H1 (cell line): Measurements from ENCODE around the gene UVSSA. TPM values are rescaled to one million over a fixed set of nuclear protein-coding genes. Genes with fewer than 3 reads are reported as not detected.

Source experiments
- CTCF ChIA-PET: fragments of 300-600 bp; sonication (Branson Sonifier 250); formaldehyde crosslinking; loops from one replicate; lab custom pipeline; 2021; ENCODE audit not compliant: partially characterized antibody; lab: Charles Lee
- POLR2A ChIA-PET: fragments of 300-600 bp; sonication (Branson Sonifier 250); formaldehyde crosslinking; loops from one replicate; lab custom pipeline; 2021; ENCODE audit warnings: inconsistent platforms; ENCODE audit not compliant: partially characterized antibody; lab: Charles Lee
- DNase-seq, 2 experiments: peaks; one replicate each; pipeline versions ENCODE4 v3.0.0 to v3.0.0-alpha.2; 2010 to 2022; ENCODE audit warnings: low spot score in 2 of 2, low read depth in 1 of 2, mixed read lengths in 1 of 2
- FAIRE-seq: peaks from 2 replicates; lab custom pipeline; 2011; peaks lifted over from hg19 to GRCh38; lab: Jason Lieb, UNC
- H2AFZ ChIP-seq: 2 replicates; pipeline ENCODE4 v1.8.1; 2012; ENCODE audit warnings: low read length, inconsistent platforms
- H2AK5ac ChIP-seq: 2 replicates; pipeline ENCODE4 v1.6.1; 2013; ENCODE audit warnings: low read depth, low read length
- H2BK120ac ChIP-seq: replicated peaks from 2 replicates; pipeline ENCODE3; 2013; ENCODE audit warnings: low read depth, low read length, inconsistent platforms
- H2BK12ac ChIP-seq: 2 replicates; pipeline ENCODE4 v1.6.1; 2013; ENCODE audit warnings: low read depth, low read length
- H2BK15ac ChIP-seq: 2 replicates; pipeline ENCODE4 v1.6.1; 2013; ENCODE audit warnings: low read length
- H2BK20ac ChIP-seq: 2 replicates; pipeline ENCODE4 v1.6.1; 2013; ENCODE audit warnings: low read length
- H2BK5ac ChIP-seq: 2 replicates; pipeline ENCODE4 v1.6.1; 2013; ENCODE audit warnings: low read depth, low read length
- H3K14ac ChIP-seq: 2 replicates; pipeline ENCODE4 v1.6.1; 2013; ENCODE audit warnings: inconsistent platforms; ENCODE audit not compliant: insufficient read length
- H3K18ac ChIP-seq: 2 replicates; pipeline ENCODE4 v1.6.1; 2013; ENCODE audit warnings: low read length; ENCODE audit errors: extremely low read depth
- H3K23ac ChIP-seq: 2 replicates; pipeline ENCODE4 v1.6.1; 2013; ENCODE audit warnings: inconsistent platforms; ENCODE audit not compliant: insufficient read length
- H3K23me2 ChIP-seq: 2 replicates; pipeline ENCODE4 v1.6.1; 2013; ENCODE audit warnings: low read depth, low read length
- H3K27ac ChIP-seq: 2 replicates; pipeline ENCODE4 v1.6.1; 2011; ENCODE audit warnings: low read depth, low read length, inconsistent platforms
- H3K27me3 ChIP-seq, 4 experiments: replicated peaks in 1 of 4; 1 replicate in 1 of 4; 2 replicates in 3 of 4; pipeline versions ENCODE4 v1.6.1 to v1.8.1; 2011 to 2013; ENCODE audit warnings: low read length in 3 of 4, mild to moderate bottlenecking in 3 of 4, inconsistent platforms in 2 of 4, mixed read lengths in 2 of 4, moderate library complexity in 1 of 4; ENCODE audit not compliant: control insufficient read depth in 3 of 4, insufficient read depth in 3 of 4; ENCODE audit errors: extremely low read depth in 1 of 4
- H3K36me3 ChIP-seq, 4 experiments: 2 replicates each; pipeline versions ENCODE4 v1.6.1 to v1.8.1; 2011 to 2013; ENCODE audit warnings: mild to moderate bottlenecking in 4 of 4, low read length in 3 of 4, moderate library complexity in 2 of 4, control low read depth in 1 of 4, inconsistent platforms in 1 of 4; ENCODE audit not compliant: insufficient read depth in 4 of 4, control insufficient read depth in 2 of 4
- H3K4ac ChIP-seq: replicated peaks from 2 replicates; pipeline ENCODE3; 2013; ENCODE audit warnings: low read length, low read depth, mixed read lengths, inconsistent platforms; ENCODE audit not compliant: insufficient read length
- H3K4me1 ChIP-seq, 4 experiments: replicated peaks in 1 of 4; 1 replicate in 1 of 4; 2 replicates in 3 of 4; pipeline versions ENCODE4 v1.6.1 to v1.8.1; 2011 to 2013; ENCODE audit warnings: low read length in 3 of 4, inconsistent platforms in 2 of 4, mixed read lengths in 1 of 4; ENCODE audit not compliant: insufficient read depth in 4 of 4, control insufficient read depth in 3 of 4
- H3K4me2 ChIP-seq, 2 experiments: 2 replicates each; pipeline versions ENCODE4 v1.6.1 to v1.8.1; 2011 to 2013; ENCODE audit warnings: low read depth in 2 of 2, low read length in 2 of 2, control low read depth in 1 of 2, inconsistent platforms in 1 of 2, mild to moderate bottlenecking in 1 of 2; ENCODE audit not compliant: insufficient read depth in 1 of 2
- H3K4me3 ChIP-seq, 4 experiments: fragments of 200-600, 300-600 bp in 1 of 4; sonication (generic), shearing (Covaris generic), sonication (Bioruptor Twin) in 1 of 4; 2 replicates each; pipeline versions ENCODE4 v1.5.1 to v1.8.1; 2011 to 2016; ENCODE audit warnings: low read length in 4 of 4, low read depth in 3 of 4, control low read depth in 2 of 4, inconsistent platforms in 2 of 4, mild to moderate bottlenecking in 2 of 4, mixed read lengths in 1 of 4, moderate library complexity in 1 of 4; ENCODE audit not compliant: insufficient read depth in 2 of 4; ENCODE audit errors: extremely low read depth in 1 of 4
- H3K56ac ChIP-seq: replicated peaks from 2 replicates; pipeline ENCODE3; 2013; ENCODE audit warnings: low read depth, mild to moderate bottlenecking, mixed read lengths, low read length, inconsistent platforms; ENCODE audit not compliant: insufficient read length
- H3K79me1 ChIP-seq: 2 replicates; pipeline ENCODE4 v1.6.1; 2013; ENCODE audit warnings: low read depth, low read length, control low read depth
- H3K79me2 ChIP-seq, 2 experiments: 2 replicates each; pipeline versions ENCODE4 v1.6.1 to v1.8.1; 2012 to 2013; ENCODE audit warnings: low read length in 2 of 2, mild to moderate bottlenecking in 2 of 2, inconsistent platforms in 1 of 2; ENCODE audit not compliant: insufficient read depth in 2 of 2, control insufficient read depth in 1 of 2
- H3K9ac ChIP-seq, 4 experiments: replicated peaks in 1 of 4; 1 replicate in 1 of 4; 2 replicates in 3 of 4; pipeline versions ENCODE4 v1.6.1 to v1.8.1; 2011 to 2013; ENCODE audit warnings: low read depth in 3 of 4, low read length in 3 of 4, control low read depth in 2 of 4, mild to moderate bottlenecking in 2 of 4, moderate library complexity in 2 of 4, inconsistent platforms in 1 of 4; ENCODE audit errors: extremely low read depth in 1 of 4
- H3K9me3 ChIP-seq, 2 experiments: 2 replicates each; pipeline versions ENCODE4 v1.6.1 to v1.8.1; 2012 to 2013; ENCODE audit warnings: mild to moderate bottlenecking in 2 of 2, moderate library complexity in 2 of 2, control low read depth in 1 of 2, inconsistent platforms in 1 of 2, low read depth in 1 of 2, low read length in 1 of 2, mixed read lengths in 1 of 2; ENCODE audit not compliant: insufficient read depth in 2 of 2
- H4K20me1 ChIP-seq, 2 experiments: replicated peaks in 1 of 2; 2 replicates each; pipeline versions ENCODE3 to v1.8.1; 2011 to 2013; ENCODE audit warnings: inconsistent platforms in 2 of 2, low read length in 2 of 2, mild to moderate bottlenecking in 1 of 2; ENCODE audit not compliant: insufficient read depth in 2 of 2, control insufficient read depth in 1 of 2
- H4K5ac ChIP-seq: 2 replicates; pipeline ENCODE4 v1.6.1; 2013; ENCODE audit warnings: low read length, low read depth, mixed read lengths, inconsistent platforms; ENCODE audit not compliant: insufficient read length
- H4K8ac ChIP-seq: 2 replicates; pipeline ENCODE4 v1.8.0; 2013; ENCODE audit warnings: mild to moderate bottlenecking, moderate library complexity, low read length, inconsistent platforms; ENCODE audit not compliant: insufficient read depth; ENCODE audit errors: extremely low read depth
- H4K91ac ChIP-seq: replicated peaks from 2 replicates; pipeline ENCODE3; 2013; ENCODE audit warnings: low read length, mixed read lengths, inconsistent platforms; ENCODE audit not compliant: insufficient read length
- BRCA1 ChIP-seq: IDR thresholded peaks from 2 replicates; pipeline ENCODE4 v1.6.1; 2012; ENCODE audit warnings: low read depth, low read length, improper control_type of control experiment
- CHD1 ChIP-seq: IDR thresholded peaks from 2 replicates; pipeline ENCODE4 v1.6.1; 2012; ENCODE audit warnings: low read depth, low read length, improper control_type of control experiment
- MAX ChIP-seq: IDR thresholded peaks from 2 replicates; pipeline ENCODE4 v1.6.1; 2012; ENCODE audit warnings: inconsistent platforms
- SP4 ChIP-seq: IDR thresholded peaks from 2 replicates; pipeline ENCODE4 v1.6.1; 2012; ENCODE audit warnings: low read length, inconsistent platforms
- TAF7 ChIP-seq: optimal IDR thresholded peaks from 2 replicates; pipeline ENCODE3; 2011; ENCODE audit warnings: low read depth, mild to moderate bottlenecking, inconsistent platforms, low read length, moderate library complexity, borderline replicate concordance
- WGBS, 2 experiments: shearing (Covaris generic) in 1 of 2; methylation state at CpG; one replicate each; pipeline versions ENCODE4 v1.1.6 to v1.1.7; 2013 to 2015; ENCODE audit warnings: low lambda C conversion rate in 2 of 2, mixed read lengths in 2 of 2, inconsistent platforms in 1 of 2, low coverage in 1 of 2, missing lambda C conversion rate in 1 of 2; ENCODE audit not compliant: insufficient replicate concordance in 2 of 2, insufficient coverage in 1 of 2, insufficient read length in 1 of 2; ENCODE audit errors: extremely low coverage in 1 of 2, missing lambda C conversion rate in 1 of 2; 5-methylcytosine and 5-hydroxymethylcytosine counted together
- polyA plus RNA-seq, 7 experiments: library from polyadenylated mRNA; depleted of rRNA in 3 of 7; stranded (reverse) in 5 of 7; unstranded in 2 of 7; fragments of >200 nt in 5 of 7; fragments of 200-250 nt in 2 of 7; gene quantifications; 1 replicate in 5 of 7; 2 replicates in 1 of 7; 4 replicates in 1 of 7; pipeline versions ENCODE4 v1.2.1 to v1.2.3, GENCODE V29; 2011 to 2013; ENCODE audit warnings: missing spikeins in 2 of 7, mixed read lengths in 2 of 7
- total RNA-seq: library from RNA; stranded (reverse); fragmentation: NEBNext Ultra II Directional; extraction: Animal tissue kit (Norgen Biotek cat#: 25700); gene quantifications from 2 replicates; pipeline ENCODE4 v1.2.1, GENCODE V29; 2021

Gene UVSSA
- total and polyA plus RNA-seq, 2 of the 8 experiments (the other 6 are each of a cell fraction or from before 2014, with no cell fraction given) = 14.5 to 19.4 TPM

- H3K18ac ChIP-seq = no peak overlapping the region
- H3K23me2 ChIP-seq = no peaks in the 10 kb centered on the region
- TF ChIP-seq MAX (no peak), CHD1 (no peak), BRCA1 (no peak), SP4 (no peak), TAF7 (no peak)
- H3K27me3 ChIP-seq = no peaks in the 10 kb centered on the region
- H3K56ac ChIP-seq = no peak overlapping the region
- no peak overlapping the region for H3K14ac ChIP-seq
- no peak overlapping the region for H2BK5ac ChIP-seq
- no peaks in the 10 kb centered on the region for H3K4me1 ChIP-seq
- 86% methylated on average over 6 of the region's 6 CpGs; no CpG with 5 or more reads in 1 of the 2 experiments for whole genome bisulfite sequencing, 2 experiments
- peaks cover 10 to 25% of the 10 kb centered on the region in 2 experiments for H4K20me1 ChIP-seq
- H2BK12ac ChIP-seq = no peak overlapping the region
- H3K79me1 ChIP-seq = peaks cover 9% of the 10 kb centered on the region
- H3K9me3 ChIP-seq = no peaks in the 10 kb centered on the region
- H3K36me3 ChIP-seq = peaks cover 7 to 50% (median 37%) of the 10 kb centered on the region in 4 experiments
- no peak overlapping the region for H4K91ac ChIP-seq
- H2BK120ac ChIP-seq = no peak overlapping the region
- no peaks in the 10 kb centered on the region; a peak in 1 of 4 replicates for H3K79me2 ChIP-seq
- no peak overlapping the region for H3K27ac ChIP-seq
- no peak overlapping the region for H2BK20ac ChIP-seq
- no peak overlapping the region for H3K9ac ChIP-seq
- FAIRE-seq (no peak), DNase-seq (no peak)
- no peak overlapping the region for H3K4me2 ChIP-seq
- H2AFZ ChIP-seq = no peak overlapping the region
- POLR2A ChIA-PET = no interaction called here
- no peak overlapping the region for H2AK5ac ChIP-seq
- no peak overlapping the region for H3K4me3 ChIP-seq
- H3K4ac ChIP-seq = no peak overlapping the region
- H4K5ac ChIP-seq = no peak overlapping the region
- no peak overlapping the region for H2BK15ac ChIP-seq
- CTCF ChIA-PET = no interaction called here
- no peak overlapping the region for H3K23ac ChIP-seq
- H4K8ac ChIP-seq = no peak overlapping the region
These were observed 12.5 kb upstream of the UVSSA start for GRCh38 chr4:1334579-1334895.
